Breast epithelium (tissue), 3 donors: ENCODE data around the gene ARHGAP10.

ENCODE experiments used
- CTCF ChIP-seq, 3 donors: fragments of 450-650 bp; IDR thresholded peaks; one replicate each; pipeline ENCODE4 v1.5.1; 2016 to 2017; ENCODE audit warnings: antibody characterized with exemption in 3 of 3, mild to moderate bottlenecking in 3 of 3, moderate library complexity in 3 of 3
- POLR2AphosphoS5 ChIP-seq, 3 donors: sonication (generic); formaldehyde crosslinking; IDR thresholded peaks; one replicate each; pipeline ENCODE4 v1.6.1; 2017; ENCODE audit warnings: antibody characterized with exemption in 3 of 3

DNA sequence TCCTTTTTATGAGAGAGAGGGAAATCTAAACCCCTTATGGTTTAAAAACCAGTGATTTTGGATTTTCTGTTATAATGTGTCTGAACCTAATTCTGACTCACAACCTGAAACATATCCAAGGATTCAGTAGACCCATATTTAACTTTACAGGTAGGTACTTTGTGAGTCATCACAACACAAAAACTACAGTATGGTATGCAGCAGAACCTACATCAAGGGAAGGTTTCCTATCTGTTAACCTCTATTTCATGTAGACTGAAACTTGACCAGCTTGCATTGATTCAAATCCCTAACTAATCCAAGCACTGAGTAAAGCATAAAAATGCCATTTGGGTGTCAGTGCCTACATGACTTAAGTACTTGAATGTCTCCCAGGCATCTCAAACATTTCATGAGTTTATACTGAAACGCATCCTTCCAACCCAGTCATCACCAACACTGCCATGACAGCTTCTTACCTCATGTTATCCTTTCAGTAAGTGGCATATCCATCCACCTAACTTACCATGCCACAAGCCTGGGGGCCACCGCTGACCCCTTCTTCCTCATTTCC is 4.3 kb upstream of the ARHGAP10 start:
- no peak for TF ChIP-seq CTCF (IDR thresholded peaks at IDR 0.05)
- no peak for TF ChIP-seq POLR2AphosphoS5 (IDR thresholded peaks at IDR 0.05)
